Measurements from ENCODE around the gene MYLK2. TPM values are rescaled to one million over a fixed set of nuclear protein-coding genes. Genes with fewer than 3 reads are reported as not detected.

Gene MYLK2
- total and polyA plus RNA-seq, 2 of the 4 experiments (the other 2 are of a cell fraction) = 0.18 to 0.27 TPM

DNA sequence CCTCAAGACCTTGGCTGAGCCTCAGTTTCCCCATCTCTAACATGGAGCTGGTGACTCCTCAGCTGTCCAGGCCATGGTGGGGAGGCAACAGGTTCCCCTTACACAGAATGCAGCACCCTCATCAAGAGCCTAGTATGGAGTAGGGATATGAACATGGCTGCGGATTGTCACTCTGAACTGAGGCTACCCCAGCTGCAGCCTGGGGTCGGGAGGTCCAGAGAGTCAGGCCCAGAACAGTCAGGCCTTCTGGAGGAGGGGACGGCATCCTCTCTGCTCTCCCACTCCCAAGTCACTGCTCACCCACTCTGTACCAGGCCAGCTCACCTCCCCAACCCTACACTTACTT lies 27.6 kb downstream of the MYLK2 start:
- no peak overlapping the region for H3K27ac ChIP-seq (ENCODE audit: insufficient read depth, low read length)
- intact Hi-C loops (cut with micrococcal nuclease) = loop anchor here (2.0 kb wide), 1 partner anchor 24 kb away; no protein-coding TSS in a partner anchor
- H4K91ac ChIP-seq (ENCODE audit: insufficient read depth, low read depth, low read length) = no peak overlapping the region
- H3K9me3 ChIP-seq (ENCODE audit: control insufficient read depth, insufficient read depth, low read length) = no peaks in the 10 kb centered on the region
- TF ChIP-seq SMC3 (IDR thresholded peaks at IDR 0.05; ENCODE audit: low read depth, low read length) (no peak), BHLHE40 (IDR thresholded peaks at IDR 0.05; ENCODE audit: low read depth, low read length) (no peak), RFX5 (IDR thresholded peaks at IDR 0.05; ENCODE audit: low read depth, low read length) (no peak), NFE2L2 (IDR thresholded peaks at IDR 0.05; ENCODE audit: low read depth, low read length) (no peak), POLR2A (IDR thresholded peaks at IDR 0.05; ENCODE audit: low read depth, low read length) (no peak), RCOR1 (IDR thresholded peaks at IDR 0.05; ENCODE audit: insufficient replicate concordance, low read length) (no peak), MXI1 (IDR thresholded peaks at IDR 0.05; ENCODE audit: borderline replicate concordance, low read depth, low read length) (no peak), CHD1 (IDR thresholded peaks at IDR 0.05; ENCODE audit: low read depth, low read length) (no peak), RAD21 (IDR thresholded peaks at IDR 0.05; ENCODE audit: low read length) (no peak), FOS (IDR thresholded peaks at IDR 0.05; ENCODE audit: low read depth, low read length) (no peak), MAFK (IDR thresholded peaks at IDR 0.05; ENCODE audit: low read depth, low read length) (no peak), CEBPB (IDR thresholded peaks at IDR 0.05; ENCODE audit: low read depth, low read length) (no peak), MAZ (IDR thresholded peaks at IDR 0.05; ENCODE audit: borderline replicate concordance, low read depth, low read length) (no peak)
- TF ChIP-seq, protein P1, sequence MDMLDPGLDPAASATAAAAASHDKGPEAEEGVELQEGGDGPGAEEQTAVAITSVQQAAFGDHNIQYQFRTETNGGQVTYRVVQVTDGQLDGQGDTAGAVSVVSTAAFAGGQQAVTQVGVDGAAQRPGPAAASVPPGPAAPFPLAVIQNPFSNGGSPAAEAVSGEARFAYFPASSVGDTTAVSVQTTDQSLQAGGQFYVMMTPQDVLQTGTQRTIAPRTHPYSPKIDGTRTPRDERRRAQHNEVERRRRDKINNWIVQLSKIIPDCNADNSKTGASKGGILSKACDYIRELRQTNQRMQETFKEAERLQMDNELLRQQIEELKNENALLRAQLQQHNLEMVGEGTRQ (IDR thresholded peaks at IDR 0.05; ENCODE audit: low read depth, low read length) = no peak
- TF ChIP-seq, protein P2, sequence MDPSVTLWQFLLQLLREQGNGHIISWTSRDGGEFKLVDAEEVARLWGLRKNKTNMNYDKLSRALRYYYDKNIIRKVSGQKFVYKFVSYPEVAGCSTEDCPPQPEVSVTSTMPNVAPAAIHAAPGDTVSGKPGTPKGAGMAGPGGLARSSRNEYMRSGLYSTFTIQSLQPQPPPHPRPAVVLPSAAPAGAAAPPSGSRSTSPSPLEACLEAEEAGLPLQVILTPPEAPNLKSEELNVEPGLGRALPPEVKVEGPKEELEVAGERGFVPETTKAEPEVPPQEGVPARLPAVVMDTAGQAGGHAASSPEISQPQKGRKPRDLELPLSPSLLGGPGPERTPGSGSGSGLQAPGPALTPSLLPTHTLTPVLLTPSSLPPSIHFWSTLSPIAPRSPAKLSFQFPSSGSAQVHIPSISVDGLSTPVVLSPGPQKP (IDR thresholded peaks at IDR 0.05; ENCODE audit: borderline replicate concordance, low read depth, low read length) = no peak
- TF ChIP-seq, protein P3, sequence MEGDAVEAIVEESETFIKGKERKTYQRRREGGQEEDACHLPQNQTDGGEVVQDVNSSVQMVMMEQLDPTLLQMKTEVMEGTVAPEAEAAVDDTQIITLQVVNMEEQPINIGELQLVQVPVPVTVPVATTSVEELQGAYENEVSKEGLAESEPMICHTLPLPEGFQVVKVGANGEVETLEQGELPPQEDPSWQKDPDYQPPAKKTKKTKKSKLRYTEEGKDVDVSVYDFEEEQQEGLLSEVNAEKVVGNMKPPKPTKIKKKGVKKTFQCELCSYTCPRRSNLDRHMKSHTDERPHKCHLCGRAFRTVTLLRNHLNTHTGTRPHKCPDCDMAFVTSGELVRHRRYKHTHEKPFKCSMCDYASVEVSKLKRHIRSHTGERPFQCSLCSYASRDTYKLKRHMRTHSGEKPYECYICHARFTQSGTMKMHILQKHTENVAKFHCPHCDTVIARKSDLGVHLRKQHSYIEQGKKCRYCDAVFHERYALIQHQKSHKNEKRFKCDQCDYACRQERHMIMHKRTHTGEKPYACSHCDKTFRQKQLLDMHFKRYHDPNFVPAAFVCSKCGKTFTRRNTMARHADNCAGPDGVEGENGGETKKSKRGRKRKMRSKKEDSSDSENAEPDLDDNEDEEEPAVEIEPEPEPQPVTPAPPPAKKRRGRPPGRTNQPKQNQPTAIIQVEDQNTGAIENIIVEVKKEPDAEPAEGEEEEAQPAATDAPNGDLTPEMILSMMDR (conservative IDR thresholded peaks at IDR 0.05; ENCODE audit: low read depth, low read length) = no peak
- H4K20me1 ChIP-seq (ENCODE audit: insufficient read depth, low read length) = peaks cover 9% of the 10 kb centered on the region
- BruUV-seq (replicated peaks) = no TSS peak
- H3K4me2 ChIP-seq (ENCODE audit: low read depth, low read length) = no peak overlapping the region
- in situ Hi-C loops (cut with MboI; ENCODE audit: low sequenced_read_pairs) = loop anchor here (25.0 kb wide), 2 partner anchors 641 to 816 kb away; partner anchors contain the start of gene C20orf203
- no peak overlapping the region for H3K4ac ChIP-seq (ENCODE audit: low read depth, low read length)
- H3K9me1 ChIP-seq (ENCODE audit: insufficient read depth, low read length) = peaks cover 5% of the 10 kb centered on the region; the same call in 1 of the 2 replicates
- H2BK15ac ChIP-seq (ENCODE audit: low read depth, low read length) = no peak overlapping the region
- no peak overlapping the region for H2AK5ac ChIP-seq (ENCODE audit: low read depth, low read length)
- no peak for ATAC-seq (ENCODE audit: low read depth)
- H3K14ac ChIP-seq (replicated peaks; ENCODE audit: low read depth, low read length) = no peak overlapping the region
- peak overlapping the region; percentile 1 for H2AFZ ChIP-seq (replicated peaks; ENCODE audit: low read length, poor library complexity)
- H2BK120ac ChIP-seq (ENCODE audit: low read depth, low read length) = no peak overlapping the region
- H4K5ac ChIP-seq (ENCODE audit: low read depth, low read length) = no peak overlapping the region
- no peak overlapping the region for H3K4me3 ChIP-seq (ENCODE audit: insufficient read depth, low read depth, low read length)
- H3K36me3 ChIP-seq (ENCODE audit: control insufficient read depth, insufficient read depth, low read length) = no peaks in the 10 kb centered on the region
- dilution Hi-C loops (cut with HindIII; ENCODE audit: low sequenced_read_pairs, unreplicated experiment) = no loop called here
- no CpG with 5 or more reads among the region's 3 CpGs for WGBS, 2 experiments (ENCODE audit: extremely low coverage in 2 of 2, insufficient read length in 1 of 2)
- ChIA-PET CTCF (interaction anchor here (0.8 to 1.6 kb wide), 8 partner anchors 9 to 179 kb away, joined by 3 to 7 read pairs (median 4); no protein-coding TSS in a partner anchor), POLR2A (ENCODE audit: unreplicated experiment) (no interaction called here)
- H3K4me1 ChIP-seq (ENCODE audit: control insufficient read depth, insufficient read depth, low read length) = peaks cover 13% of the 10 kb centered on the region
- H3K23ac ChIP-seq (ENCODE audit: low read depth, low read length) = no peak overlapping the region
- DNase-seq = no peak
- H3K27me3 ChIP-seq (ENCODE audit: control insufficient read depth, insufficient read depth, low read length) = peaks cover 47% of the 10 kb centered on the region
- H2BK5ac ChIP-seq (ENCODE audit: low read depth, low read length, poor library complexity, severe bottlenecking) = no peak overlapping the region
- no peak overlapping the region for H2BK20ac ChIP-seq (ENCODE audit: low read depth, low read length)
- no peaks in the 10 kb centered on the region for H3K79me1 ChIP-seq (ENCODE audit: low read depth in 1 of 2, low read length in 2 of 2)
- H3K9ac ChIP-seq (ENCODE audit: low read depth, low read length) = no peak overlapping the region
- no peak overlapping the region for H4K8ac ChIP-seq (ENCODE audit: low read depth in 2 of 2, low read length in 2 of 2)
- no peak overlapping the region for H3K18ac ChIP-seq (ENCODE audit: low read depth, low read length)
- peak overlapping the region; percentile 67 for H2AK9ac ChIP-seq (replicated peaks; ENCODE audit: low read depth, low read length, poor library complexity)
- no peak overlapping the region for H3K56ac ChIP-seq (ENCODE audit: extremely low read depth, insufficient read depth, low read length)

Data from IMR-90 (cell line).